Measurements from ENCODE around the gene GABARAPL2.

Gene GABARAPL2

GRCh38 chr16:75555213-75555706 lies 10.9 kb upstream of the GABARAPL2 start:
- no peak for DNase-seq (ENCODE audit: low read depth in 2 of 2)

GRCh38 chr16:75555707-75556430 lies 10.3 kb upstream of the GABARAPL2 start, which contains the start of gene TMEM231:
TMEM231 (minus strand) TSS chr16:75556252; CDS start chr16:75556209, 43 bp downstream.
- DNase-seq (ENCODE audit: low read depth in 2 of 2): peak; percentile 92 to 96

- DNase-seq (ENCODE audit: low read depth in 2 of 2): no peak
Observed at GRCh38 chr16:75556431-75556950, 9.7 kb upstream of the GABARAPL2 start.

GRCh38 chr16:75558846-75559401 lies 7.3 kb upstream of the GABARAPL2 start:
- no peak for DNase-seq (ENCODE audit: low read depth in 2 of 2)

- DNase-seq (ENCODE audit: low read depth in 2 of 2): no peak
Observed at GRCh38 chr16:75559564-75560372, 6.4 kb upstream of the GABARAPL2 start.

- DNase-seq (ENCODE audit: low read depth in 2 of 2): no peak
Observed at GRCh38 chr16:75565640-75566039, 539 bp upstream of the GABARAPL2 start.

- no peak for DNase-seq (ENCODE audit: low read depth in 2 of 2)
Observed at GRCh38 chr16:75566758-75567255, 628 bp downstream of the GABARAPL2 start.

GRCh38 chr16:75567911-75568310 lies 1.7 kb downstream of the GABARAPL2 start:
- DNase-seq (ENCODE audit: low read depth in 2 of 2): no peak

- DNase-seq (ENCODE audit: low read depth in 2 of 2): no peak
Observed at GRCh38 chr16:75570396-75571065, 4.4 kb downstream of the GABARAPL2 start.

- DNase-seq (ENCODE audit: low read depth in 2 of 2): no peak
Observed at GRCh38 chr16:75572864-75573542, 6.8 kb downstream of the GABARAPL2 start.

GRCh38 chr16:75573955-75574354 lies 7.8 kb downstream of the GABARAPL2 start:
- no peak for DNase-seq (ENCODE audit: low read depth in 2 of 2)

- no peak for DNase-seq (ENCODE audit: low read depth in 2 of 2)
Observed at GRCh38 chr16:75575958-75576357, 9.8 kb downstream of the GABARAPL2 start.

- DNase-seq (ENCODE audit: low read depth in 2 of 2): no peak
Observed at GRCh38 chr16:75576384-75576811, 10.2 kb downstream of the GABARAPL2 start.

- DNase-seq (ENCODE audit: low read depth in 2 of 2): no peak
Observed at GRCh38 chr16:75578212-75578611, 12.0 kb downstream of the GABARAPL2 start.

- no peak for DNase-seq (ENCODE audit: low read depth in 2 of 2)
Observed at GRCh38 chr16:75578725-75579124, 12.5 kb downstream of the GABARAPL2 start.

- no peak for DNase-seq (ENCODE audit: low read depth in 2 of 2)
Observed at GRCh38 chr16:75579281-75579834, 13.2 kb downstream of the GABARAPL2 start.

- DNase-seq (ENCODE audit: low read depth in 2 of 2): no peak
Observed at GRCh38 chr16:75584108-75584507, 17.9 kb downstream of the GABARAPL2 start.

- no peak for DNase-seq (ENCODE audit: low read depth in 2 of 2)
Observed at GRCh38 chr16:75588716-75589115, 22.5 kb downstream of the GABARAPL2 start.

GRCh38 chr16:75589306-75589705 lies 23.1 kb downstream of the GABARAPL2 start:
- DNase-seq (ENCODE audit: low read depth in 2 of 2): no peak
